Uterus (tissue), 2 donors: ENCODE results near the gene DBNDD1.

Experiments
- POLR2A ChIP-seq, 2 donors: fragments of 450-650 bp; IDR thresholded peaks; one replicate each; pipeline ENCODE4 v1.6.1; 2016; ENCODE audit warnings: antibody characterized with exemption in 2 of 2, mild to moderate bottlenecking in 1 of 2, moderate library complexity in 1 of 2
- TF ChIP-seq, protein P1 (sequence below), 4 experiments: fragments of 200-600 bp in 2 of 4; fragments of 450-650 bp in 2 of 4; sonication (generic) in 2 of 4; IDR thresholded peaks; one replicate each; pipeline ENCODE4 v1.5.1; 2016 to 2019; ENCODE audit warnings: antibody characterized with exemption in 4 of 4, mild to moderate bottlenecking in 2 of 4, moderate library complexity in 1 of 4

DNA sequence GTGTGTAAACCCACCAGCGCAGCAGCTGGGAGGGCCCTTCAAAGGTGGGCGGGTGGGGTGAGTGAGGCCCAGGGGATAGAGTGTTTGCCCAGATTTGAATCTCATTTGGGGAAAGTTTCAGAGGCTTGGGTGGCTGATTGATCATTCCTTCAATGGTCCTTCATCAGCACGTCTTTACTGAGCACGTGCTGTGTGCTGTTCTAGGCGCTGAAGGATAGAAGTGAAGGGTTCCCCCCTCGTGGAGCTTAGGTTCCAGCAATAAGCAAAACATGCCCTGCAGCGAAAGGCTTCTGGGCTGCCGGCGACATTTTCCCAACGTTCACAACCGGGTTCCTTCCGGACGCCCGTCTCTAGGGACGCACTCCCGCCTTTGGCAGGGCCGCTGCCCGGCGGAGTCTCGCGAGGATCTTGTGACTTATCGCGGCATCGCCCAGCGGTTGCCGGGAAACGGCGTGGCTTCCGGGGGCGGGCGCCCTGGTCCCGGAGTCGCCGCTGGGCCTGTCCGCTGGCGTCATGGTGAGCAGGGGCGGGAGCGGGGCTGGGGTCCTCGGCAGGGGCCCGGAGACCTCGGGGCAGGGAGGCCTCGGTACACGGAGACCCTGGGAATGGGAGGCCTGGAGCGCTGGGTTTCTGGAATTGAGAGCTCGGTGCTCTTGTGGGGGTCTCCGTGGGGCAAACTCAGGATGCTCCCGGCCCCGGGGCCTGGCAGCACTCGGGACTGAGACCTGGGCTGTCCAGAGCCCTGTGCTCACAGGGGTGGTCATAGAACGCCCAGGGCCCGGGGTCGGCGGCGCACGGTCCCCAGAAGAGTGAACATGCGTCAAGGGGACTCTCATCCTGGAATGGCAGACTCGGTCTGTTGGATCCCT is 3.2 kb upstream of the DBNDD1 start:
- TF ChIP-seq, protein P1, sequence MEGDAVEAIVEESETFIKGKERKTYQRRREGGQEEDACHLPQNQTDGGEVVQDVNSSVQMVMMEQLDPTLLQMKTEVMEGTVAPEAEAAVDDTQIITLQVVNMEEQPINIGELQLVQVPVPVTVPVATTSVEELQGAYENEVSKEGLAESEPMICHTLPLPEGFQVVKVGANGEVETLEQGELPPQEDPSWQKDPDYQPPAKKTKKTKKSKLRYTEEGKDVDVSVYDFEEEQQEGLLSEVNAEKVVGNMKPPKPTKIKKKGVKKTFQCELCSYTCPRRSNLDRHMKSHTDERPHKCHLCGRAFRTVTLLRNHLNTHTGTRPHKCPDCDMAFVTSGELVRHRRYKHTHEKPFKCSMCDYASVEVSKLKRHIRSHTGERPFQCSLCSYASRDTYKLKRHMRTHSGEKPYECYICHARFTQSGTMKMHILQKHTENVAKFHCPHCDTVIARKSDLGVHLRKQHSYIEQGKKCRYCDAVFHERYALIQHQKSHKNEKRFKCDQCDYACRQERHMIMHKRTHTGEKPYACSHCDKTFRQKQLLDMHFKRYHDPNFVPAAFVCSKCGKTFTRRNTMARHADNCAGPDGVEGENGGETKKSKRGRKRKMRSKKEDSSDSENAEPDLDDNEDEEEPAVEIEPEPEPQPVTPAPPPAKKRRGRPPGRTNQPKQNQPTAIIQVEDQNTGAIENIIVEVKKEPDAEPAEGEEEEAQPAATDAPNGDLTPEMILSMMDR (IDR thresholded peaks at IDR 0.05) = no peak
- TF ChIP-seq POLR2A (IDR thresholded peaks at IDR 0.05) = no peak
